Embryonic facial prominence (tissue), 1 donor: Measurements from ENCODE around the gene UTP25.

Experiments used
- DNase-seq: peaks from one replicate; pipeline ENCODE4 v3.0.0-alpha.2; 2016; ENCODE audit errors: extremely low spot score

The UTP25 gene

DNA sequence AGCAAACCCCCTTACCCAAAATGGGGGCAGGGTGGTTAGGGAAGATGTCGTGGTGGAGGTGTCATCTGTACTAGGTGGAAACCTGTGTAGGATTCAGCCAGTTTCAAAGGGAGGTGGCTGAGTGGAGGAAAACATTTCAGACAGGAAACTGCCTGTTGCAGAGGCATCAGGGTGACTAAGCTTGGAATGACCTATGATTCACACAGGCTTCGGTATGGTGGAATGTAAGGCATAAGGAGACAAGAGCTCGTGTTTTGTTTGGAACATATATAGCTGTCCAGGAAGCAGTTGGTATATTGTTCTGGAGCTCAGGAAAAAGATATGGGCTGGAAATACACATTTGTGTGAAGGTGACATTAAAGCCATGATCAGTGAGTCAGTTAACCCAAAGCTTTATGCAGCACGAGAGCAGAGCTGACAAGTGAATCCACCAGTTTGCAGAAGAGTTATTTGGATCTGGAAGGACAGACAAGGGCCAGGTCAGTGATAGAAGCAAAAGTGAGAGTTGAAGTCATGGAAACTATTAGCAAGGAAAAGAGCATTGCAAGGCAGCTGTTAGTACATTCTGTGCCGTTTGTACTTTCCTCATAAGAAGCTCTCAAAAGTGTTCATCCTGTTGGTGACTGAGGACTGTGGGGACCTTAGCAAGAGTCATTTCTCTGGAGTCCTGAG lies 12.2 kb downstream of the UTP25 start:
- no peak for DNase-seq

DNA sequence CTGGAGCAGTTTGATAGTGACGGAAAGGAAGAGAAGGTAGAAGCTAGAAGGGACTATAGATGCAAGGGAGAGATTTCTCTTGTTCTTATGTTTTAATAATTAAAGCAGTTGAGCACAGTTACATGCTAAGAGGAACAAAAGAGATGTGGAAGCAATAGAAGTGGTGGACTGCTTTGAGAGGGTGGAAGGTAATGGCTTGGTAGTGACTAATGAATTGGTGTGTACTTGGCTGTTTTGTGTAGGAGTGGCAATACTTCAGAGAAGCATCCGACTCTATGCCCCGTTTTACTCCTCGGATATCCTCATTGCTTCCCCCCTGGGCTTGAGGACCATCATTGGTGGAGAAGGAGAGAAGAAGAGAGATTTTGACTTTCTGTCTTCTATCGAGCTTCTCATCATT lies 12.8 kb downstream of the UTP25 start:
- DNase-seq: no peak

DNA sequence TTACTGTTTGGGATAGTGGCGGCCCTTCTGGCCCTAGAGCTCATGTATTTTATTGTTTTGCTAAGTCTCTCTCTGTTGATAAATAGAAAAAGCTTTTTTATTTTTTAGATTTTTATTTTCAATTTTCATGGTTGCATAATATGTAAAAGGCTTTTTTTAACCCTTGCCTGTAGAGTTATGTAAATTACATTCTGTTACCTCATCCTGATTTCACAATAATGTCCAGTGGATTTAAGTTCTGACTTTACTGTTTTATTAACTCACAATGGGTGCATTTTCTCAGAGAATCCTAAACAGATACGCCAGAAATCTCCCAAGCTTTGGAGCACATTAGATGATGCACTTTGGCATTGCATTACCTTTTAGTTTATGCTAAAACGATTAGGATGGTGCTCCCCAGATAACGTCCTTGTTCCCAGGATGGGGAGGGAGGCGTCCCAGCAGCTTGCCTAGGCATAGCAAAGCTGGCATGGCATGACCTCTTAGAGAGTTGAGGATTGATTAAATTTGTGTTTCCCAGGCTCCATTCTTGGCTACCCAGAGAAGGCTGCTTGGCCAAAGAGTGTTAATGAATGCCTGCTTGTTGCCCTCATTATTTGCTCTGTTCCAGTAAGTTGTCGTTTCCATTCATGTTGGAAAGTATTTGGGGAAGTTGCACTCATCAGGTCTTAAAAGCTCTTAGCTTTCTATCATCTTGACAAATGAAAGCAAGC lies 17.1 kb downstream of the UTP25 start:
- no peak for DNase-seq

DNA sequence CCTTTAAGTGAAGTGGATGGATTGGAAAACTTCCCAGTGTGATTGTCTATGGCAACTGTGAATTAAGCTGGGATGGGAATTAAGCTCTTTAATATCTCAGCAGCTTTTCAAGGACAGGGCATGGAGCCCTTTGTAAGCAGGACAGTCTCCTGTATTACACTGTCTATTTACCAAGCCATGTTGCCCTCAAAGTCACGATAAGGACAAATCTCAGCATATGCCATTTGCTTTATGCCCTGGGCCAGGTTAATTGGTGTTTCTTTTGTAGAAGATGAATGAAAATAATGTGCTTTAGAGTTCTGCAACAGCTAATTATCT lies 17.6 kb downstream of the UTP25 start:
- no peak for DNase-seq

DNA sequence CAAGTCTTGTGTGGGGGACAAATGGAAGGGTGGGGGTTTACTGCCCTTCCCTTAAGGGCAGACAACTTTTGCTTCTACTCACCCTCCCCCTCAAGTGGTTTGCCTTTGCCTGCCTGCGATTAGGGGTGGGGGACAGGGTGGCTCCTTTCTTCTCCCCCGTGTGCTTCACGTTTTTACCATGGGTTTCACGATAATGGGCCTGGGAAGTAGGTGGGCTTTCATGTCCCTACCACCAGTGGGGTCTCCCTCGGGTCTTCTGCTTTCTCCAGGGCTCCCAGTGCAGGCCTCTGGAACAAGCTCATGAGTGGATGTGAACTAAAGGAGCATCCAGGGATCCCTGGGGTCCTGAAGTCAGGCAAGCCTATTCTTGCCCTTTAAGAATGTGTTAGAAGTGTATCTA lies 21.6 kb downstream of the UTP25 start:
- no peak for DNase-seq

DNA sequence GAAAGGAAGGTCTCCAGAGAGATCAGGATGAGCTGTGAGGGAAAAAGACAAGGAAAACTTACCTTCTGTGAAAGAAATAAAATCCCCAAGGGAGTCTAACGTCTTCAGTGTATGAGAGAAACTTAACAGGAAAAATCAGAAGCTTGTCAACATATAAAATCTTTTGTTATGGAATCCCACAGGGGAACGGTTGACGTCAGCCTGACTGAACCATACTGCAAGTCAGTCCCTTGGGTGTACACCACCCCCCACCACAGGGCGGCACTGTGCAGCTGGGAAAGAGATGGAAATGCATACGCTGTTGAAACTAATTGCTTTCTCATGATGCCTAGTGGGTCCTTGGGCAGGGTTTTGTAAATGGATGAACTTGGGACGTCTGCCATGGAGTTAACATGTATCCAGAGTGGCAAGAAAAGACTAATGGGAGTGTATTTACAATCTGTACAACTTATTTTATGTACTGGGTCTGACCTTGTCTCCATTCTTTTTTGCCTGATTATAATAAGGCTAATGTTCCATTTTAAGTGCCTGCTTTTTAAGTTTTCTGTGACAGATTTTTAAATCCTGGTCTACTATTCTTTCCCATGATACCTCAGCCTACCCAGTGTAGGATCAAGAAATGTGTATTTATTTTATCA lies 22.7 kb downstream of the UTP25 start:
- DNase-seq: no peak

DNA sequence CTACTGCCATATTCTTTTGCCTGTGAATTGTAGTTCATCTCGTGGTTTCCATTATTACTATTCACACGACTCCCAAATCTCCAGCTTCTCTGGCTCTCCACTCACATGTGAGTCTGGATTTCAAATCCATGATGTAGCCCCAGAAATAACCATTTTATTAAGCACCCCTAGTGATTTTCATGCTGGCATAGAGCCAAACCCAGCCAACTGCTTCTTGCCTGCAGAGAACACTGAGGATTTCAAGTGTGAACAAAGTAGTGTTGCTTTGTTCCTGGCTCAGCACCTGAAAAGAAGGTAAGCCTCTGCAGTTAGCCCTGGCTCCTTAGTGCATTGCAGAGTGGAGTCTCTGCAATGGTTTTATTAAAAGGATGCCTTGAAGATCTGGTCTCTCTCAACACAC lies 25.9 kb downstream of the UTP25 start:
- DNase-seq: no peak

DNA sequence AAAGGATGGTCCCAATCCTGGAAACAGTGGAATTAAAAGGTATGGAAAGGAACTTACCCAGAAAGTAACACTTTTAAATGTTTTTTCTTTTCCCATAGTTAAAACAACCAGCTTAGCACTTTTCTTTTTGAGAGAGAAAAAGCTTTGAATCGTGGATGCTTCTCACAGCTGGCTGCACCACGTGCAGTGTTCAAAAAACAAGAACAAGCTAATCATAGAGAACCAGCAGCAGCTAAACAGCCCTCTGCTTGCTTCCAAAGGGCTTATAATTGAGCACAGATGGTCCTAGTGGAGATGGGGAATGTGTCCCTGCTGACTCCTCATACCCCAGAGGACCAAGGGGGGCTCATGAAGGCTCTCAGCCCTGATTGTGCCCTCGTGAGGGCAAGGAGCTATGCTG lies 26.4 kb downstream of the UTP25 start:
- no peak for DNase-seq

DNA sequence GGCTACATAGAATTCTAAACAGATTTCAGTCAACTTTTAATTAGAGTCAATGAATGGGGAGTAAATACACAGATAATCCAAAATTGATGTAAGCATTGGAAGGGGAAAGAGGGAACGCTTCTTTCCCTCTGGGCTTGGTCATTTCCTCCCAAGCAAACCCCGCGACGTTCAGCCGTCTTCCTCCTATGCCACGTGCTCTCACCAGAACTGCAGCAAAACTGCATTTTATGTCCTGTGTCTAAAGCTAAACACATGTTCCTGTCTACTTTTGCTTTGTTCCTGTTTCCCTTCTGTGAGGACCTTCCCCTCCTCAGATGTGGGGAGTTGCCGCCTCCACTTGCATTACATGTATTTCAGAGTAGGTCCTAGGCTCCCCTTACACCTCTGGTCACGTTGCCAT lies 27.2 kb downstream of the UTP25 start:
- no peak for DNase-seq

DNA sequence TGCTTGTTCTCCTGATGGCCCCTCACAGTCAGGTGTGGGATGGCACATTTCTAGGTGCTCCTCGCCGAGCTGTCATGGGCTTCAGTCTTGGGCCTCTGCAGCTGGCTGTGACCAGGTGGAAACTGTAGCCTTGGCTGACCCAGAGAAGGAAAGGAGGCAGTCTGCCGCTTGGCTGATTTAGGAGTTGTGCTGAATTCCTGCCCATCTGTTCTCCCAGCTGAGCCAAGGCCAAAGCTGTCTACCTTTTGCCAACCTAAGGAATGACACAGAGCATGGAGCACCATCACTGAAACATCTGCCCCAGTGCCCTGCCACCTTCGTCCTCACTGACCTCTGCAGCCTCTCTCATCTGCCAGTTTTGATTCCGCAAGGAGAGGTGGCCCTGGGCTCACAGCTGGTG lies 27.9 kb downstream of the UTP25 start:
- no peak for DNase-seq

DNA sequence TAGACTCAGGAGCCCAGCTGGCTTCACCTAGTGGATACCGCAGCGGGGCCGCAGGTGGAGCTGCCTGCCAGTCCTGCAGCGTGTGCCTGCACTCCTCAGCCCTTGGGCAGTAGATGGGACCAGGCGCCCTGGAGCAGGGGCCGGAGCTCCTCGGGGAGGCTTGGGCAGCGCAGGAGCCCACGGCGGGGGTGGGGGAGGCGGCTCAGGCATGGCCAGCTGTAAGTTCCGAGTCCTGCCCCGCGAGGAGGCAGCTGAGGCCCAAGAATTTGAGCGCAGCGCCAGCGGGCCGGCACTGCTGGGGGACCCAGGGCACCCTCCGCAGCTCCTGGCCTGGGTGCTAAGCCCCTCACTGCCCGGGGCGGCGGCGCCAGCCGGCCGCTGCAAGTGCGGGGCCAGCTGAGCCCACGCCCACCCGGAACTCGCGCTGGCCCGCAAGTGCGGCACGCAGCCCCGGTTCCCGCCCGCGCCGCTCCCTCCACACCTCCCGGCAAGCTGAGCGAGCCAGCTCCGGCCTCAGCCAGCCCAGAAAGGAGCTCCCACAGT lies 30.9 kb downstream of the UTP25 start:
- DNase-seq: no peak

DNA sequence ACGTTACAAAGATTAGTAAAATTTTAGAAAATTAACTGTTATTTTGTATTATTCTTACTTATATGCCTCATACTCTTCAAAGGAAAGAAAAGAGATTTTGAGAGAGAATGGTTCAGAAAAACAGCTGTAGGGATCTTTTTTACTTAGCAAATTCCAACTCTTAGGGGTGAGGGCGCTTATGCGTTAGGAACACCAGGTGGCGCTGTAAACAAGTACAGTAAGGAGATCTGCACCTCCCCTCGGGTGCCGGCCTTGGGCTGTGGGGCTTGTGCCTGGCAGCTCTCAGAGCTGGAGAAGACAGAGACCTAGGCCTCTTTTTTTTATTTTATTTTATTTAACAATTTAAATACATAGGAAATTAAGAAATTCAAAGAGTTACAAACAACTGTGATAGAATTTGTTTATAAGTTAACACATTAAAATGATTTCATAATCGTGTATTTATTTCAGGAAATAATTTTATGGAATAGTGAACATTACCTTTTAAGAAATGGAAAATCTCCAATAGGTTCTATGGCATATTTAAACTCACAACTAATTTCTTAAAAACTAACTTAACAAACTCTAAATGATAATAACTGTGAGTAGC lies 32.6 kb downstream of the UTP25 start:
- DNase-seq: peak; percentile 42

DNA sequence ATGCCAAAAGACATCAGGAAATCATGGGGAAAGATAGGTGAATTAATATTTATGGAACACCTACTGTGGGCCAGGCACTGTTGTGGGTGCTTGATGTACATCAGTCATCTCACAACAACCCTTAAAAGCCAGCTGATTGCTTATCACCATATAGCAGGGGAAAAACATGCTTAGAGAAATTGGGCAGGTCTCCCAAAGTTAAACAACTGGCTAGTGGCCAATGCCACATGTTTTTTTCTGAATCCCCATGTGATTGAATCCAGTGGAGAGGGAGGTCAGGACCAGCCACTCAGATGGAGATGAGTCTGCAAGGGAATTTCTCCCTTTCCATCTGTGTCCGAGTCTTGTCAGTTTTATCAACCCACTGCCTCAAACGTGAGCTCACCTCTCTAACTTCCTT lies 33.5 kb downstream of the UTP25 start:
- DNase-seq: no peak

DNA sequence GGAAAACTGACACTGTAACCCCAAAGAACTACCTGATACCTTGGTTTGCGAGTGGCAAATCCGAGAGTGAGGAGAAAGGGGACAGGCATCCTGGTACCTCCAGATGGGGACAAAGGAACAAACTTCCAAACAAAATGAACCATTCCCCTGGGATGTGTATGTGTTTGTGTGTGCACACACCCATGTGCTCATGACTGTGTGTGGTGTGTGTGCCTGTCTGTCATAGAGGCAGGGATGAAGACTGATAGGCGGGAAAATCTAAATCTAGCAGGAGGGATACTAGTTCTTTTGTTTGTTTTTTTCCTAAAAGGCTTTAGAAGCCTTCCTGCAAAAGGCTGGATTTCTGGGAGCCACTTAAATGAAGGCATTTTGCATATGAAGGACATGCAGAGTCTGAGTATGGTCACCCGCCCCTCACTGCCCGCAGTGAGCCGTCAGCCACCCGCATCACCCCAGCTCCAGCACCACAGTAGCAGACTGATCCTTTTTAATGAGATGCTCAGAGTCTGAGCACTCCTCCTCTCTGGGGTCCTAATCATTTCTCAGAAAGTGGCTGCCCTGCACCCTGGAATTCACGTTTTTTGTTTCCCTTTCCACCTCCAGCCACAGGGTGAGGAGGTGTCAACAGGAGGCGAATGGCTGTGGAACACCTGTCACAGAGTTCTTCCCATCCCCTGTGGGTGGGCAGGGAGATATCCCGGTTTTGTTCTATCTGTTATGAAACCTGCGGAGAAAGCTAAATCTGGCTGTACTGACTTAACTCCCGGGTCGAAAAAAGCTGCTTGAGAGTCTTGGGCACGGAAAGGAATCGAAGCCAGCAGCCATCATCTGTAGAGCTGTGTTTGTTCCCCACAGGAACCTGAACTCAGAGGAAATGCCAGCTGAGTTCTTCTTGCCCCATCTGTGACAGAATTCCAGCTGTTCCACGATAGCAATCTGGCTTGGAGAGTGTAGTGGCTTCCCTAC lies 34.9 kb downstream of the UTP25 start:
- no peak for DNase-seq

DNA sequence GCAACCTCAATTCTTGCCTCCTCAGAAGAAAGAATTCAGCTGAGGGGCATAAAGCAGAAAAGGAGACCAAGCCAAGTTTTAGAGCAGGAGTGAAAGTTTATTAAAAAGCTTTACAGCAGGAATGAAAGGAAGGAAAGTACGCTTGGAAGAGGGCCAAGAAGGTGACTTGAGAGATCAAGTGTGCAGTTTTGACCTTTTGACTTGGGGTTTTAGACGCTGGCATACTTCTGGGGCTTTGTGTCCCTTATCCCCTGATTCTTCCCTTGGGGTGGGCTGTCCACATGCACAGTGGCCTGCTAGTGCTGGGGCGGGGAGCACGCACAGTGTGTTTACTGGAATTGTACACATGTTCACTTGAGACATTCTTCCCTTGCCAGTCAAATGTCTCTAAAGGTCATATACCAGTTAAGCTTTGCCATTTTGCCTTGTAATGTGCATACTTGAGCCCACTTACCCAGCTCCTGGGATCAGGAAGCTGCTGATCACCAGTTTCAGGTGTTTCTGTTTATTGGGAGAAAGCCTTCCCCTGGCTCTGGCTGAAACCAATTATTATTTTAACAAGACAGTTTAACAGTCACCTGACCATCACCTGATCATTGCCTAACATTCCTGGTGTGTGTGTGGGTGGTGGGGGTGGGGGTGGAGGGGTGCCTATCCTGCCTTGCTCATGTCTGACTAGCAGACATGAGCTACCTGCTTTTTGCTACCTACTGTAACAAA lies 36.2 kb downstream of the UTP25 start:
- no peak for DNase-seq

DNA sequence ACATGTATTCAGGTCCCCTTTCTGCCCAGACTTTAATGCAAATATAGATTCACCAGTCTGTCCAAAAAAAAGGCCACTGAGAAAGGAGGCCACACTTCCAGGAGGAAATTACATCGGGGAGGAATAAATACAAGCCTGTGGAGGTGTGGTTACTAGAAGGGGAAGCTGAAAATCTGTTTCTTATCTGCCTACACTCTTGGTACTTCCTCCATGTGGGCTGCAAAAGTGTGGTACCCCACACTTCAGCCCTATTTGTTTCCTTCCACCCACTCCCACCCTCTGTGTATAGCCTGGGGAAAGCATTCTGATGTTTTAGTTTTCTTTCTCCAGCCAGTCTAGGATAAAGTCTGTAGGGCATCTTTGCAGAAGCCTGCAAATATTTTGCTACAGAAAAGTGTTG lies 38.4 kb downstream of the UTP25 start:
- no peak for DNase-seq

DNA sequence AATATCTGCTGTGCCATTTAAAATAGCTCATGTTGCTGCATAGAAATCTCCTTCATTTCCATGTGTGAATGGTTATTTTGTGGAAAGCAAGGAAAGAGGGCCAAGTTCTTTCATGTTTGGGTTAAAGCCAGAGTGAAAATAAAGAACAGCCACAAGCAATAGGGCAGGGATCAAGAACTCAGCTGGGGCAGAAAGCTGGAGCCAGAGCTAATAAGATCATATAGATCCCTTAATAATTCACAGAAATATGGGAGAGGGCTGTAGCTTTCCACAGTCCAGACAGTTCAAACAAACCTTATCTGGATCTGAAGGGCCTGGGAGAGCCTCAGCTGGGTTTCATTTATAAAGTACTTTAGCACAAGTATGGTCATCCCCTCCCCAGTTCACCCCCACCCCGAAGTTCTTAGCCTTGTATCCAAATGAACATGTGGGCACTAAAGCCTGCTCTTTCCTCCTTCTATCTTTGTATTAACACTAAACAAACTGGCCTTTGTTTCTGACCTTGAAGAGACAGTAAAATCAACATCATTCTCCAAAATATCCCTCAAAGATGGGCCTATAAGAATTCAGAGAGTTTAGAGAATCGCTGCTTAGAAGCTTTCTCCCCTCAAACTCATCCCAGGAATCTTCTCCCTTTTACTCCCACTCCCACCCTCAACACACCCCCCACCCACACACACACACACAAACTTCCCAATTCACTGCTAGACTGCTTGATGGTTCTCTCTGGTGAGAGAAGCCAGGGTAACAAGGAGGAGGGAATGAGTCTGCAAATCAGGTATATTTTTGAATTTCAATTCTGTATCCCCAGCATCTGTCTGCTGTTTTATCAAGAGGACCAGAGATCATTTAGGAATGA lies 41.7 kb downstream of the UTP25 start:
- DNase-seq: peak; percentile 83

DNA sequence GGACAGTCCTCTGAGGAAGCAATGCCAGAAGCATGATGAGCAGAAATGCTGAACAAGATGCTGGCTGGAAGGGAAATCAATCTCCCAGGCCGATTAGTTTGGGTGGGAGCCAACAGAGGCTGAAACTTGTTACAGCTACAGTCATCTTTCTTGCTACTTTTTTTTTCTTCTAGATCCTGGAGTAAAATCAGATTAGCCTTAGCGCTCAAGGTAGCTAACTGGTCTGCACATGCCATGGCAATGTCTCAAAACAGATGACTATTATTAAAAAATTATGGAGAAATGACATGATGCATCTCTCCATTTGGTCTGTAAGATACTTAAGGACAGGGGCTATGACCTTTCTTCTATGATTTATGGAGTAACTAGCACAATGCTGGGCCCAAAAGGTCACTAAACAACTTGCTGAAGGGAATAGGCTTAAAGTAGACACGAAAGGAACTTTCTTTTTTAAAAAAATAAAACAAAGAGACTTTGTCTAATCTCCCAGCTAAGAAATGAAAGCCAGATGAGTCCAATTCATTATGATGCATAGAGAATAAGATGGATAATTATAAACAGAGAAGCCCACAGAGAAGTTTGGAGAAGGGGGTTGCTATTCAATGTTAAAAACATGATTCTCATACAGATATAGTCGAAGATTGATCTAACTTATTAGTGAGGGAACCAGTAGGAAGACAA lies 42.5 kb downstream of the UTP25 start:
- peak; percentile 34 for DNase-seq

DNA sequence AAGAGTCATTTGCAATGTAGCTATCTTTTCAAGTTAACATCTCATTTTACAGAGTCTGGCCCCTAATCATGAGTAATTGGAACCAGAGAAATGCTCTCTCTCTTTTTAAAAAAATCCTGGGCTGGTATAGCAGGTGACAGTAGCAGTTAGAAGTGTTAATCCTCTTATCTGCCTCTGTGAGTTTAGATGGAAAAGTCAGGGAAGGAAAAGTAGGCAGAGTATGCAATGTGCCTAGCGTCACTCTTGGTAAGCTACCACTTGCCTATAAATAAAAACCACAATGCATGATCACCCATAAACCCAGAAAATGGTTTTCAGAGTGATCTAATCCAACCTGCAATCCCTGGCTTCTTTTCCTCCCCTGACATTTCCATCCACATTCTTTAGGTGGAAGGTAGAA lies 43.2 kb downstream of the UTP25 start:
- no peak for DNase-seq
